GM20431 (cell line): ENCODE data around the gene SPCS3.

Source experiments
- in situ Hi-C: fragments of 300-500 bp; cut with MseI, MboI; formaldehyde crosslinking; loops from one replicate; pipeline ENCODE4 v1.15.0; 2020; ENCODE audit warnings: low sequenced_read_pairs; ENCODE audit not compliant: unreplicated experiment

The SPCS3 gene

GRCh38 chr4:176302283-176303275 is 17.2 kb upstream of the SPCS3 start:
- in situ Hi-C loops = no loop called here

- in situ Hi-C loops = no loop called here
Measured at GRCh38 chr4:176303938-176304337, 15.8 kb upstream of the SPCS3 start.

- in situ Hi-C loops = no loop called here
Measured at GRCh38 chr4:176306837-176307665, 12.7 kb upstream of the SPCS3 start.

- in situ Hi-C loops = no loop called here
Measured at GRCh38 chr4:176307666-176307930, 12.2 kb upstream of the SPCS3 start.

- in situ Hi-C loops = no loop called here
Measured at GRCh38 chr4:176308441-176308840, 11.3 kb upstream of the SPCS3 start.

- in situ Hi-C loops = no loop called here
Measured at GRCh38 chr4:176309046-176309445, 10.7 kb upstream of the SPCS3 start.

GRCh38 chr4:176309772-176310171 is 10.0 kb upstream of the SPCS3 start:
- in situ Hi-C loops = no loop called here

- in situ Hi-C loops = no loop called here
Measured at GRCh38 chr4:176313596-176314336, 6.0 kb upstream of the SPCS3 start.

- in situ Hi-C loops = no loop called here
Measured at GRCh38 chr4:176319151-176319703, 539 bp upstream of the SPCS3 start.

GRCh38 chr4:176320340-176320975 is 692 bp downstream of the SPCS3 start:
- in situ Hi-C loops = no loop called here

- in situ Hi-C loops = no loop called here
Measured at GRCh38 chr4:176320976-176321361, 1.2 kb downstream of the SPCS3 start.

GRCh38 chr4:176321589-176321988 is 1.8 kb downstream of the SPCS3 start:
- in situ Hi-C loops = no loop called here

GRCh38 chr4:176323511-176324160 is 3.9 kb downstream of the SPCS3 start:
- in situ Hi-C loops = no loop called here

GRCh38 chr4:176324876-176325275 is 5.1 kb downstream of the SPCS3 start:
- in situ Hi-C loops = loop anchor here (25.0 kb wide), 1 partner anchor 288 kb away; no protein-coding TSS in a partner anchor

GRCh38 chr4:176333076-176333475 is 13.3 kb downstream of the SPCS3 start:
- in situ Hi-C loops = loop anchor here (25.0 kb wide), 1 partner anchor 296 kb away; no protein-coding TSS in a partner anchor

GRCh38 chr4:176334066-176334465 is 14.3 kb downstream of the SPCS3 start:
- in situ Hi-C loops = loop anchor here (25.0 kb wide), 1 partner anchor 297 kb away; no protein-coding TSS in a partner anchor

GRCh38 chr4:176335421-176335820 is 15.7 kb downstream of the SPCS3 start:
- in situ Hi-C loops = loop anchor here (25.0 kb wide), 1 partner anchor 298 kb away; no protein-coding TSS in a partner anchor

GRCh38 chr4:176339936-176340761 is 20.4 kb downstream of the SPCS3 start:
- in situ Hi-C loops = loop anchor here (10.0 to 25.0 kb wide), 2 partner anchors 303 to 395 kb away; no protein-coding TSS in a partner anchor
